ENCODE measurements around the gene SF1. TPM values are rescaled to one million over a fixed set of nuclear protein-coding genes. Genes with fewer than 3 reads are reported as not detected.

Gene SF1
- total and polyA plus RNA-seq, 9 of the 15 experiments (the other 6 are each of a cell fraction or from before 2014, with no cell fraction given) = 13.1 to 334 (median 111) TPM

DNA sequence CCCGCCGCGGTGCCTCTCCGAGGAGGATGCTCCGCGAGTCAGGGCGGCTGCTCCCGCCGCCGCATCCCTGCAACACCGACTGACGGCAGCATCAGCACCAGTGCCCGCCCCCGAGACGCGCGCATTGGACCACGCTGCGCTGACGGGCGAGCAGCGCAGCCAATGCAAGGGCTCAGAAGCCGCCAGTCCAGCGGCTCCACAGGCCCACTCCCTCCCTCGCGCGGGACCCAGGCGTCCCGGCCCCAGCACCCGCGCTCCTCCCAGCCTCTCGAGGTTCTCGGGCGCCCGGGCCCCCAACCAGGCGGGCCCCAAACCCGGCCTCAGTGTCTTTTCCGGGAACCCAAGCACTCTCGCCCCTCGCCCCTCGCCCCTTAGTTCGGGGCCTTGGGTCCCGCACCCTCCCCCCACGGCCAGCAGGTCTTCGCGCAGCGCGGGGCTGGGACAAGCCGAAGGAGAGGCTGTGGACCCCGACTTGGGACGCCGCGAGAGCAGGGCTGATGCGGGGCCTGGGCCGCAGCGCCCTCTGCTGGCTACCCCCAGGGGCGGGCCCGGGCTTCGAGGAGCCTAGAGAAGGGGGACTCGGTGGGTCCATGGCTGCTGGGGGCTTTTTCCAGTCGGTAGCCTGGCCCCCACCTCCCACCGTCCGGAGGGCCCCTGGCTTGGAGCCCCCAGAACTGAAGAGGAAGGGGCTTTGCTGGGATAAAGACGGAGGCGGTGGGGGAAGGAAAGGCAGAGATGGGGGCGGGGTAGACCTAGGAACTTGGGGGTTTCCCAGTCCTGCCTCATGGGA lies 55.0 kb downstream of the SF1 start, which contains the start of gene NRXN2 (continued):
- TF ChIP-seq, protein P1, sequence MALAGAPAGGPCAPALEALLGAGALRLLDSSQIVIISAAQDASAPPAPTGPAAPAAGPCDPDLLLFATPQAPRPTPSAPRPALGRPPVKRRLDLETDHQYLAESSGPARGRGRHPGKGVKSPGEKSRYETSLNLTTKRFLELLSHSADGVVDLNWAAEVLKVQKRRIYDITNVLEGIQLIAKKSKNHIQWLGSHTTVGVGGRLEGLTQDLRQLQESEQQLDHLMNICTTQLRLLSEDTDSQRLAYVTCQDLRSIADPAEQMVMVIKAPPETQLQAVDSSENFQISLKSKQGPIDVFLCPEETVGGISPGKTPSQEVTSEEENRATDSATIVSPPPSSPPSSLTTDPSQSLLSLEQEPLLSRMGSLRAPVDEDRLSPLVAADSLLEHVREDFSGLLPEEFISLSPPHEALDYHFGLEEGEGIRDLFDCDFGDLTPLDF (CRISPR knock-in tag; IDR thresholded peaks at IDR 0.05) = no peak
- TF ChIP-seq SRF (CRISPR knock-in tag; IDR thresholded peaks at IDR 0.05) (no peak), ARID1B (IDR thresholded peaks at IDR 0.05) (0 out of 2 replicates have a peak, but pooled peaks have one; percentile 10), FOSL1 (tag; conservative IDR thresholded peaks at IDR 0.05) (no peak), ZNF12 (CRISPR knock-in tag; IDR thresholded peaks at IDR 0.05) (no peak), POLR2G (IDR thresholded peaks at IDR 0.05; ENCODE audit: low read depth, low read length) (0 out of 2 replicates have a peak, but pooled peaks have one; percentile 37), KLF1 (tag; IDR thresholded peaks at IDR 0.05) (no peak), TARDBP (IDR thresholded peaks at IDR 0.05) (no peak), ZNF408 (CRISPR knock-in tag; IDR thresholded peaks at IDR 0.05; ENCODE audit: low read depth) (no peak), TCF7L2 (IDR thresholded peaks at IDR 0.05; ENCODE audit: low read depth, low read length) (no peak), ZNF318 (IDR thresholded peaks at IDR 0.05; ENCODE audit: borderline replicate concordance in 1 of 2, low read depth in 1 of 2) (no peak), ZNF668 (CRISPR knock-in tag; IDR thresholded peaks at IDR 0.05) (no peak), GATAD2B (IDR thresholded peaks at IDR 0.05; ENCODE audit: borderline replicate concordance) (no peak), GABPA (tag; conservative IDR thresholded peaks at IDR 0.05; ENCODE audit: low read depth) (no peak), JUNB (CRISPR knock-in tag; conservative IDR thresholded peaks at IDR 0.05) (no peak), TFAM (CRISPR knock-in tag; conservative IDR thresholded peaks at IDR 0.05) (no peak), SMC3 (conservative IDR thresholded peaks at IDR 0.05; ENCODE audit: insufficient read depth, low read depth, low read length) (peak; percentile 76), NFIX (CRISPR knock-in tag; IDR thresholded peaks at IDR 0.05; ENCODE audit: low read depth) (no peak), PPARD (CRISPR knock-in tag; IDR thresholded peaks at IDR 0.05) (no peak), SIRT6 (IDR thresholded peaks at IDR 0.05; ENCODE audit: low read depth, low read length) (no peak)

All from K562 (cell line).